AG09309 (cell line): ENCODE data around the gene SLC45A2.
A peak's percentile ranks its signal among the peaks of the same experiment; 100 is the strongest.

Experiments
- DNase-seq: peaks from one replicate; pipeline ENCODE4 v3.0.0-alpha.2; 2010; ENCODE audit warnings: low read depth
- H3K4me3 ChIP-seq: 2 replicates; pipeline ENCODE4 v1.5.1; 2011; ENCODE audit warnings: mild to moderate bottlenecking, low read depth, low read length, moderate library complexity; ENCODE audit not compliant: control insufficient read depth
- CTCF ChIP-seq: IDR thresholded peaks from 2 replicates; pipeline ENCODE4 v1.5.1; 2011; ENCODE audit warnings: mild to moderate bottlenecking, low read depth, low read length, inconsistent platforms; ENCODE audit not compliant: insufficient read depth, control insufficient read depth; ENCODE audit errors: missing control alignments

The SLC45A2 gene

GRCh38 chr5:34002629-34003328 lies 18.3 kb upstream of the SLC45A2 start:
- TF ChIP-seq CTCF: no peak
- no peak overlapping the region for H3K4me3 ChIP-seq
- DNase-seq: no peak

- no peak for DNase-seq
- TF ChIP-seq CTCF: no peak
- no peak overlapping the region for H3K4me3 ChIP-seq
Observed at GRCh38 chr5:34001241-34001841, 16.8 kb upstream of the SLC45A2 start.

GRCh38 chr5:33999978-34000377 lies 15.5 kb upstream of the SLC45A2 start:
- TF ChIP-seq CTCF: no peak
- DNase-seq: no peak
- no peak overlapping the region for H3K4me3 ChIP-seq

GRCh38 chr5:33997331-33997983 lies 13.0 kb upstream of the SLC45A2 start:
- peak; percentile 86 for DNase-seq
- peak; percentile 82 for TF ChIP-seq CTCF

GRCh38 chr5:33995865-33996264 lies 11.4 kb upstream of the SLC45A2 start:
- no peak for TF ChIP-seq CTCF
- DNase-seq: no peak
- H3K4me3 ChIP-seq: no peak overlapping the region

More at GRCh38 chr5:33997331-33997983, 13.0 kb upstream of the SLC45A2 start:
- H3K4me3 ChIP-seq: no peak overlapping the region

- TF ChIP-seq CTCF: peak; percentile 50
- H3K4me3 ChIP-seq: no peak overlapping the region
- peak; percentile 80 for DNase-seq
Observed at GRCh38 chr5:33994845-33995244, 10.4 kb upstream of the SLC45A2 start.
